ENCODE results near the gene LCLAT1.

GRCh38 chr2:30424231-30424630, 22.8 kb upstream of the LCLAT1 start:
- TF ChIP-seq, protein P1, sequence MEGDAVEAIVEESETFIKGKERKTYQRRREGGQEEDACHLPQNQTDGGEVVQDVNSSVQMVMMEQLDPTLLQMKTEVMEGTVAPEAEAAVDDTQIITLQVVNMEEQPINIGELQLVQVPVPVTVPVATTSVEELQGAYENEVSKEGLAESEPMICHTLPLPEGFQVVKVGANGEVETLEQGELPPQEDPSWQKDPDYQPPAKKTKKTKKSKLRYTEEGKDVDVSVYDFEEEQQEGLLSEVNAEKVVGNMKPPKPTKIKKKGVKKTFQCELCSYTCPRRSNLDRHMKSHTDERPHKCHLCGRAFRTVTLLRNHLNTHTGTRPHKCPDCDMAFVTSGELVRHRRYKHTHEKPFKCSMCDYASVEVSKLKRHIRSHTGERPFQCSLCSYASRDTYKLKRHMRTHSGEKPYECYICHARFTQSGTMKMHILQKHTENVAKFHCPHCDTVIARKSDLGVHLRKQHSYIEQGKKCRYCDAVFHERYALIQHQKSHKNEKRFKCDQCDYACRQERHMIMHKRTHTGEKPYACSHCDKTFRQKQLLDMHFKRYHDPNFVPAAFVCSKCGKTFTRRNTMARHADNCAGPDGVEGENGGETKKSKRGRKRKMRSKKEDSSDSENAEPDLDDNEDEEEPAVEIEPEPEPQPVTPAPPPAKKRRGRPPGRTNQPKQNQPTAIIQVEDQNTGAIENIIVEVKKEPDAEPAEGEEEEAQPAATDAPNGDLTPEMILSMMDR (conservative IDR thresholded peaks at IDR 0.05; ENCODE audit: low read length): no peak
- no peak for TF ChIP-seq EZH2phosphoT487 (IDR thresholded peaks at IDR 0.05; ENCODE audit: borderline replicate concordance)

Measured in Loucy (cell line).